Measurements from ENCODE around the gene ACSL1.

- TF ChIP-seq CTCF (conservative IDR thresholded peaks at IDR 0.05; ENCODE audit: low read length) (no peak), EZH2phosphoT487 (IDR thresholded peaks at IDR 0.05; ENCODE audit: borderline replicate concordance) (no peak)
These were observed 450 bp downstream of the ACSL1 start for GRCh38 chr4:184825141-184825895.

Measured in Loucy (cell line).